ENCODE data around the gene PIGK. TPM values are rescaled to one million over a fixed set of nuclear protein-coding genes. Genes with fewer than 3 reads are reported as not detected.
"Not testable (repeated sequence)": the region's sequence is repeated elsewhere in the genome, so short reads cannot be mapped to it uniquely, and the experiment has no call there.

PIGK gene
- 25.7 TPM for polyA plus RNA-seq (2012; ENCODE audit: insufficient read depth, insufficient read length)

GRCh38 chr1:77219166-77219887 lies at the start of gene PIGK:
PIGK (minus strand) TSS chr1:77219430; CDS start chr1:77219402, 28 bp downstream.
- peak; percentile 83 for DNase-seq (ENCODE audit: low read depth, low spot score)
- H3K4me3 ChIP-seq (ENCODE audit: low read length), result peak within 1 kb of the TSS; percentile 97

- no peak overlapping the region for H3K4me3 ChIP-seq (ENCODE audit: low read length)
- DNase-seq (ENCODE audit: low read depth, low spot score), result no peak
Measured at GRCh38 chr1:77267035-77267434, 47.8 kb upstream of the PIGK start.

GRCh38 chr1:77265180-77265579 lies 46.0 kb upstream of the PIGK start:
- no peak for DNase-seq (ENCODE audit: low read depth, low spot score)
- no peak overlapping the region for H3K4me3 ChIP-seq (ENCODE audit: low read length)

GRCh38 chr1:77263708-77264107 lies 44.5 kb upstream of the PIGK start:
- DNase-seq (ENCODE audit: low read depth, low spot score), result no peak
- no peak overlapping the region for H3K4me3 ChIP-seq (ENCODE audit: low read length)

GRCh38 chr1:77253211-77253610 lies 34.0 kb upstream of the PIGK start:
- DNase-seq (ENCODE audit: low read depth, low spot score), result no peak
- H3K4me3 ChIP-seq (ENCODE audit: low read length), result no peak overlapping the region

- no peak overlapping the region for H3K4me3 ChIP-seq (ENCODE audit: low read length)
- DNase-seq (ENCODE audit: low read depth, low spot score), result no peak
Measured at GRCh38 chr1:77250126-77250525, 30.9 kb upstream of the PIGK start.

GRCh38 chr1:77245830-77246229 lies 26.6 kb upstream of the PIGK start:
- no peak for DNase-seq (ENCODE audit: low read depth, low spot score)
- no peak overlapping the region for H3K4me3 ChIP-seq (ENCODE audit: low read length)

- H3K4me3 ChIP-seq (ENCODE audit: low read length), result no peak overlapping the region
- DNase-seq (ENCODE audit: low read depth, low spot score), result no peak
Measured at GRCh38 chr1:77239311-77239710, 20.1 kb upstream of the PIGK start.

GRCh38 chr1:77238462-77238861 lies 19.2 kb upstream of the PIGK start:
- no peak for DNase-seq (ENCODE audit: low read depth, low spot score)
- H3K4me3 ChIP-seq (ENCODE audit: low read length), result no peak overlapping the region

GRCh38 chr1:77234943-77235342 lies 15.7 kb upstream of the PIGK start:
- no peak for DNase-seq (ENCODE audit: low read depth, low spot score)
- H3K4me3 ChIP-seq (ENCODE audit: low read length), result no peak overlapping the region

- H3K4me3 ChIP-seq (ENCODE audit: low read length), result no peak overlapping the region
- DNase-seq (ENCODE audit: low read depth, low spot score), result no peak
Measured at GRCh38 chr1:77234096-77234495, 14.9 kb upstream of the PIGK start.

GRCh38 chr1:77232829-77233228 lies 13.6 kb upstream of the PIGK start:
- H3K4me3 ChIP-seq (ENCODE audit: low read length), result no peak overlapping the region
- no peak for DNase-seq (ENCODE audit: low read depth, low spot score)

GRCh38 chr1:77230051-77230450 lies 10.8 kb upstream of the PIGK start:
- no peak overlapping the region for H3K4me3 ChIP-seq (ENCODE audit: low read length)
- no peak for DNase-seq (ENCODE audit: low read depth, low spot score)

- no peak for DNase-seq (ENCODE audit: low read depth, low spot score)
- H3K4me3 ChIP-seq (ENCODE audit: low read length), result no peak overlapping the region
Measured at GRCh38 chr1:77228836-77229235, 9.6 kb upstream of the PIGK start.

- H3K4me3 ChIP-seq (ENCODE audit: low read length), result no peak overlapping the region
- no peak for DNase-seq (ENCODE audit: low read depth, low spot score)
Measured at GRCh38 chr1:77227381-77227780, 8.2 kb upstream of the PIGK start.

GRCh38 chr1:77222496-77222895 lies 3.3 kb upstream of the PIGK start:
- DNase-seq (ENCODE audit: low read depth, low spot score), result no peak
- H3K4me3 ChIP-seq (ENCODE audit: low read length), result no peak overlapping the region

GRCh38 chr1:77220687-77221463 lies 1.6 kb upstream of the PIGK start:
- no peak overlapping the region for H3K4me3 ChIP-seq (ENCODE audit: low read length)
- no peak for DNase-seq (ENCODE audit: low read depth, low spot score)

- DNase-seq (ENCODE audit: low read depth, low spot score), result peak; percentile 16
- H3K4me3 ChIP-seq (ENCODE audit: low read length), result peak overlapping the region; percentile 97
Measured at GRCh38 chr1:77218477-77219165, 609 bp downstream of the PIGK start.

GRCh38 chr1:77204043-77204442 lies 15.2 kb downstream of the PIGK start:
- DNase-seq (ENCODE audit: low read depth, low spot score); H3K4me3 ChIP-seq (ENCODE audit: low read length): not testable (repeated sequence)

- no peak for DNase-seq (ENCODE audit: low read depth, low spot score)
- no peak overlapping the region for H3K4me3 ChIP-seq (ENCODE audit: low read length)
Measured at GRCh38 chr1:77202751-77203150, 16.5 kb downstream of the PIGK start.

Measured in Jurkat, Clone E6-1 (cell line).